Activated gamma-delta T cell (primary cell): ENCODE data around the gene TAF6L.
"Not testable (repeated sequence)": the region's sequence is repeated elsewhere in the genome, so short reads cannot be mapped to it uniquely, and the experiment has no call there.

Experiments used
- DNase-seq: peaks from one replicate; lab custom pipeline; 2025; lab: John Stamatoyannopoulos, UW

Gene TAF6L

GRCh38 chr11:62755086-62755615 lies 16.0 kb upstream of the TAF6L start:
- DNase-seq: no peak

DNA sequence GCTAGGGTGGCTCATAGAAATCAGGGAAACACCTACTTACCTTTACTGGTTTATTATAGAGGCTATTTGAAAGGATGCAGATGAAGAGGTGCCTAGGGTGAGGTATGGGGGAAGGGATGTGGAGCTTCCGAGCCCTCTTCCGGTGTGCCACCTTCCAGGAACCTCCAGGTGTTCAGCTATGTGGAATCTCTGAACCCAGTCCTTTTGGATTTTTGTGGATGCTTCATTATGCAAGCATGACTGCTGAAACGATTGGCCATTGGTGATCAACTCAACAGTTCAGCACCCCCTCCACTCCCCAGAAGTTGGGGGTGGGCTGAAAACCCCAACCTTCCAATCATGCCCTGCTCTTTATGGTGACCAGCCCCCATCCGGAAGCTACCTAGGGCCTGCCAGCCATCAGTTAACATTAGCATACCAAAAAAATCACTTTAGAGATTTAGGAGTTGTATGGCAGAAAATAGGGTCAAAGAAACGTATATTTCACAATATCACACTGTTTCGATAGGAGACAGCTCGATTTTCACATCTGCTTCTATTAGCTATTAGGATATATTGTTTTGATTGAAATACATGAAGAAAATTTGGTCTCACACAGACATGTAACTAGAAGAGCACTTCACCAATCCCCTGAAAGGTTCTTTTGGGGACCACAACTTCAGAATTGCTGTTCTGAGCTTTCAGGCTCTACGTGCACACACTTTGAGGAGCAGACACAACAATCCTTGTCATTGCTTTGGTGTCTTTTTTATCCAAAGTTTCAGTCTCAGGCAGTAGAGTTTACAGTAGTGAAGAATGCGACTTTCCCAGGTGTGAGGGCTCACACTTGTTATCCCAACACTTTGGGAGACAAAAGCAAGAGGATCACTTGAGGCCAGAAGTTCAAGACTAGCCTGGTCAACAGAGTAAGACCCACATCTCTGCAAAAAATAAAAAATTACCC lies 13.1 kb upstream of the TAF6L start:
- no peak for DNase-seq

- not testable (repeated sequence) for DNase-seq
These were observed 10.3 kb upstream of the TAF6L start for GRCh38 chr11:62760867-62761227.

- DNase-seq: no peak
These were observed 435 bp upstream of the TAF6L start for GRCh38 chr11:62770778-62771143.

DNA sequence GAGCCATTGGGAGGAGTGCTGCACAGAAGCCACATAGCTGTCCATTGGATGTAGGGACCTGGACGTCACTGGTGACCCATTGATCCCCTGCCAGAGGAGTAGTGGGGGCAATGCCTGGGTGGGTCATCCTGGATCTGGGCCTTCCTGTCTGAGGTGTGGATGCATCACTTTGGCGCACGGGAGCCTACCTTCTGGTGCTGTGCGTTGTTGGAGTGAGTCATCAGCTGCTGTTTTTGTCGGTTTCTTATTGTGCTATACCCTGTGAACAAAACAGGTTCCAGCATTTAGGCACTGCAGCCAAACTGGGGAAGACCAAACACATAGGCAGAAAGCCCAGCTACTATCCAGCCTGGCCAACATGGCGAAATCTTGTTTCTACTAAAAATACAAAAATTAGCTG lies 3.2 kb downstream of the TAF6L start:
- DNase-seq: no peak

DNA sequence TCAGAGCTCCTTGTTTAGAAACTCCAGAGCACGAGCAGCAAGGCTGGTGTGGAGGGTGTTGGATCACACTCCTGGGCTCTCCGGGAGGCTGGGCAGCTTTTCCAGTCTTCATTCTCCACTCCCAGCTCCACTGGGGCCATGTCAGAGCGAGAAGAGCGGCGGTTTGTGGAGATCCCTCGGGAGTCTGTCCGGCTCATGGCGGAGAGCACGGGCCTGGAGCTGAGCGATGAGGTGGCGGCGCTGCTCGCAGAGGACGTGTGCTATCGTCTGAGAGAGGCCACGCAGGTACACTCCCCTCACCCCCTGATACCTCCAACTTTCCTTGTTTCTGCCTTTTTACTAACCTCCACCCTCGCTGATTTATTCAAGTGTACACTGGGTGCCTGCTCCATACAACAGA lies 4.5 kb downstream of the TAF6L start:
- DNase-seq: no peak

DNA sequence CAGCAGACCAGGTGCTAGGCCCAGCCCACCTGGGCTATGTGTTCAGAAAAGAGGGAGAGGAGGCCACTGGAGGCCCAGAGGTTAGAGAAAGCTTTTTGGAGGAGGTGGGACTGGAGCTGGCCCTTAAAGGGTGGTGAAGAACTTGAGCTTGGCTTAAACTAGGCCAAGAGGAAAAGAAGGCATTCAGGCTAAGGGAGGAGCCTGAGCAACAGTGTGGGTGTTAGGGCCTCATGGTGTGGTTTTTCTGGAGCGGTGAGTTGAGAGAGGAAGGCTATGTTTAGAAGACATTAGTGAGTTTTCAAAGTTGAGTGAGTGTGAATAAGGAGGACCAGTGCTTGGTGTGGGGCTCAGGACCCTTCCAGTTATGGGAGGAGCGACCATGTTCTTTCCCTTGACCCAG lies 6.2 kb downstream of the TAF6L start:
- no peak for DNase-seq

- DNase-seq: no peak
These were observed 7.2 kb downstream of the TAF6L start for GRCh38 chr11:62778441-62778840.

GRCh38 chr11:62782753-62783152 lies 11.6 kb downstream of the TAF6L start:
- no peak for DNase-seq

DNA sequence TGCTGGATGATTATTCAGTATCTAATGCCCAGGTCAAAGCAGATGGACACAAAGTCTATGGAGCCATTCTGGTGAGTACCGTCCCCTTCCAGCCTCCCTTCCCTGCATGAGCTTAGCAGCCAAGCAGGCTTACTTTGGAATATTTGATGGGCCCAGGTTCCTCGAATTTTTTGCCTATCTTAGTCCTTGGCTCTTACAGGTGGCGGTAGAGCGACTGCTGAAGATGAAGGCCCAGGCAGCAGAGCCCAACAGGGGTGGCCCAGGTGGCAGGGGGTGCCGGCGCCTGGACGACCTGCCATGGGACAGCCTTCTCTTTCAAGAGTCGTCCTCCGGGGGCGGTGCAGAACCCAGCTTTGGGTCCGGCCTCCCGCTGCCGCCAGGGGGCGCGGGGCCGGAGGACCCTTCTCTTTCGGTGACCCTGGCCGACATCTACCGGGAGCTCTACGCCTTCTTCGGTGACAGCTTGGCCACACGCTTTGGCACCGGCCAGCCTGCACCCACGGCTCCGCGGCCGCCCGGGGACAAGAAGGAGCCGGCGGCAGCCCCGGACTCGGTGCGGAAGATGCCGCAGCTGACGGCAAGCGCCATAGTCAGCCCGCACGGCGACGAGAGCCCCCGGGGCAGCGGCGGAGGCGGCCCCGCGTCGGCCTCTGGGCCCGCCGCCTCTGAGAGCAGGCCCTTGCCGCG lies 15.3 kb downstream of the TAF6L start:
- DNase-seq: peak; percentile 70

DNA sequence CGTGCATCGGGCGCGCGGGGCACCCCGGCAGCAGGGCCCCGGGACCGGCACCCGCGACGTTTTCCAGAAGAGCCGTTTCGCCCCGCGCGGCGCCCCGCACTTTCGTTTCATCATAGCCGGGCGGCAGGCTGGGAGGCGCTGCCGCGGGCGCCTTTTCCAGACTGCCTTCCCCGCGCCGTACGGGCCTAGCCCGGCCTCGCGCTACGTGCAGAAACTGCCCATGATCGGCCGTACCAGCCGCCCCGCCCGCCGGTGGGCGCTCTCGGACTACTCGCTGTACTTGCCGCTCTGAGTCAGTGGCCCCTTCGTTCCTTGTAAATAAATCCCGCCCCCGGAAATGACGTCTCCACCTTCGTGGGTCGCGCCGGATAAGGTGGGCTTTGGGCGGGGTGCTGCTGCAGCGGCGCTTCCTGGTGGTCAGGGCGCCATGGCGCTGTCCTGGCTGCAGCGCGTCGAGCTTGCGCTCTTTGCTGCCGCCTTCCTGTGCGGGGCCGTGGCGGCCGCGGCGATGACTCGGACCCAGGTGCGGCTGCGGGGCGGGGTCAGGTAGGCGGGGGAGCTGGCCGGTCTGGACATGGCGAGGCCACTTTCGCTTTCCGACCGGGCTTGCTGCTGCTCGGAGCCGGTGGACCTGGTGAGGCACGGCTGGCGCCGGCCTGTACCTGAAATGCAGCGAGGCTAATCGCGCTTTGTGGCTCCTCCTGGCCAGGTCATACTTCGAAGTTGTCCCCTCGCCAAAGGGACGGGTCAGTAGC lies 16.0 kb downstream of the TAF6L start, which contains the start of gene TMEM179B:
Gene TMEM179B (plus strand): TSS at position 398 of the 755 bp plus-strand sequence. CDS start 30 bp downstream, at position 428.
- DNase-seq: peak; percentile 85

- no peak for DNase-seq
These were observed 17.8 kb downstream of the TAF6L start for GRCh38 chr11:62788991-62789390.

- no peak for DNase-seq
These were observed 18.4 kb downstream of the TAF6L start for GRCh38 chr11:62789576-62789975.

- DNase-seq: peak; percentile 82
These were observed 20.5 kb downstream of the TAF6L start, which contains the start of gene TMEM223 for GRCh38 chr11:62791501-62792201. TMEM223 (minus strand) TSS chr11:62792006; CDS start chr11:62791994, 12 bp downstream.

GRCh38 chr11:62792202-62792575 lies 21.0 kb downstream of the TAF6L start:
- DNase-seq: peak; percentile 20

DNA sequence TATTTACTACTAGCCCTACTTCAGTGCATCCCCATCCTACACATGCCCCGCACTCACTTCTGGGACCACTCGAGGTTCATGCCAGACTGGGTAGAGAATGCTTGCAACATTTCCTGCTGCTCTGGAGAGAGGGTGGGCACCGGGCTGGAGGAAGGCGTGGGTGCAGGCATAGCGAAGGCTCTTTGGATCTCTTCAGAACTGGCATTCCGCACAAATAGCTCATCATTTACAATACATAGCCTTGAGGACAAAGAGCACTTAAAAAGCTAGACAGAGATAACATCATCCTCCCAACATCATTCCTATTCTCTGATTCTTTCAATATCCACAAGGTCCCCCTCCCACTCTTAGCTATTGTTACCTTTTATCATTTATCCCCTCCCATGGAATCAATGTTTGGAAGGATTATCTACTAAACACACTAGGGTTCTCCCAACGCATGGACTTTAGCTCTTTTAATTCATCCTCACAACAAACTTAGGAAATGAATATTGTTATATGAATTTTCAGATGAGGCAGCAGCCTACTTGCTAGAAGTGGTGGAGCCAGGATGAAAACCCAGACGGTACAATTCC lies 23.1 kb downstream of the TAF6L start:
- DNase-seq: no peak

DNA sequence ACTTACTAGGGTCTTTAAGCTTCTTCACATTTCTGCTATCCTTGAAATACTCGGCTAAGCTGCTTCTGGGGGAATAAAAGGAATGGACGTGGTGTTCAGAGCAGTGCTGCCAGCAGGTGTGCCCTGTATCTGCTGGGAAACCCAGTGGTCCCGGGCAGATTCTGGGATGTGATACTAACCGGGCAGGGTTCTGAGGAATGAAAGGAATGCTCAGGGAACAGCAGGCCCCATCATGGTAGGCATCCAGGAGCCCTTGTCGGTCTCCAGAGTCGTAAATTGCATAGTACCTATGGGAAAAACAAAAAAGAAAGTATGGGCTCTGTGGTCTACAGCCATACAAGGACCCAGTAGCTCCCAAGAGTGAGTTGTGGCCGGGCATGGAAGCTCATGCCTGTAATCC lies 25.1 kb downstream of the TAF6L start:
- DNase-seq: no peak

DNA sequence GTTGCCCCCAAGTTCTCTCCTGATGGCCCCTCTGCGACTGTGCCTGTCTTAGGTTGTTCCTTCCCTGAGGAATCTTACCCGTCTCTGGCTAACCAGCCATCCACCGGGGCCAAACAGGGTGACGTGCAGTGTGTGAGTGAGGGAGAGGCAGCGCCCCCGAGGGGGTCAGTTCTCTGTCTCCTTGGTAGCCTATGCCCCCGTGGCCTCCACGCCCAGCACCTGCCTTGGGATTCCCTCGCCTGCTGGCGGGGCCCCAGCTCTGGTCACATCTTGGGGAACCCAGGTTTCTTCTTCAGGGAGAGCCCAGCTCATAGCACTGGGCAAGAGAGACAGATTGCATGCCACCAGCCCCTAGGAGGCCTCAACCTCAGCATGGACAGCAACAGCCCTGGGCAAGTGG lies 28.3 kb downstream of the TAF6L start:
- no peak for DNase-seq

GRCh38 chr11:62801071-62801470 lies 29.9 kb downstream of the TAF6L start:
- DNase-seq: no peak

- no peak for DNase-seq
These were observed 33.3 kb downstream of the TAF6L start for GRCh38 chr11:62804310-62805075.
